Caki2 (cell line): ENCODE results near the gene SEC24D. TPM values are rescaled to one million over a fixed set of nuclear protein-coding genes. Genes with fewer than 3 reads are reported as not detected.
"Not testable (repeated sequence)": the region's sequence is repeated elsewhere in the genome, so short reads cannot be mapped to it uniquely, and the experiment has no call there.

ENCODE experiments used
- DNase-seq: peaks from one replicate; pipeline ENCODE4 v3.0.0-alpha.2; 2015; ENCODE audit warnings: low read depth
- in situ Hi-C: cut with HindIII; loops from 2 replicates; pipeline ENCODE4 v1.10.0; 2016; ENCODE audit warnings: low sequenced_read_pairs, low pct_unique_long_range_greater_than_20kb, mixed read lengths
- total RNA-seq: library from RNA; depleted of rRNA; stranded (reverse); fragments of >200 nt; shearing (Covaris generic); gene quantifications from 2 replicates; pipeline ENCODE4 v1.2.3, GENCODE V29; 2014; ENCODE audit warnings: low replicate concordance

SEC24D gene
- total RNA-seq, 1 experiment from 2014 or later, result 42.6 TPM

GRCh38 chr4:118817178-118817930 is 18.6 kb downstream of the SEC24D start:
- in situ Hi-C loops, result no loop called here

GRCh38 chr4:118816538-118817177 is 19.3 kb downstream of the SEC24D start:
- DNase-seq, result no peak
- in situ Hi-C loops, result no loop called here

More at GRCh38 chr4:118817178-118817930, 18.6 kb downstream of the SEC24D start:
- DNase-seq, result no peak

GRCh38 chr4:118814891-118815290 is 21.0 kb downstream of the SEC24D start:
- DNase-seq, result no peak
- in situ Hi-C loops, result no loop called here

GRCh38 chr4:118814058-118814457 is 21.9 kb downstream of the SEC24D start:
- in situ Hi-C loops, result no loop called here
- DNase-seq, result no peak

GRCh38 chr4:118813561-118813960 is 22.4 kb downstream of the SEC24D start:
- DNase-seq, result no peak
- in situ Hi-C loops, result no loop called here

- no peak for DNase-seq
- in situ Hi-C loops, result no loop called here
Measured at GRCh38 chr4:118811832-118812231, 24.1 kb downstream of the SEC24D start.

GRCh38 chr4:118810991-118811764 is 24.7 kb downstream of the SEC24D start:
- DNase-seq, result no peak
- in situ Hi-C loops, result no loop called here

GRCh38 chr4:118807659-118808058 is 28.3 kb downstream of the SEC24D start:
- in situ Hi-C loops, result no loop called here
- no peak for DNase-seq

GRCh38 chr4:118803253-118803652 is 32.7 kb downstream of the SEC24D start:
- in situ Hi-C loops, result no loop called here

GRCh38 chr4:118801895-118802575 is 33.9 kb downstream of the SEC24D start:
- no peak for DNase-seq
- in situ Hi-C loops, result no loop called here

More at GRCh38 chr4:118803253-118803652, 32.7 kb downstream of the SEC24D start:
- DNase-seq, result no peak

- in situ Hi-C loops, result no loop called here
- no peak for DNase-seq
Measured at GRCh38 chr4:118799231-118799942, 36.5 kb downstream of the SEC24D start.

- DNase-seq, result no peak
Measured at GRCh38 chr4:118798658-118799057, 37.3 kb downstream of the SEC24D start.

GRCh38 chr4:118797558-118798142 is 38.3 kb downstream of the SEC24D start:
- in situ Hi-C loops, result no loop called here
- DNase-seq, result no peak

More at GRCh38 chr4:118798658-118799057, 37.3 kb downstream of the SEC24D start:
- in situ Hi-C loops, result no loop called here

GRCh38 chr4:118791690-118792446 is 44.1 kb downstream of the SEC24D start:
- in situ Hi-C loops, DNase-seq: not testable (repeated sequence)

GRCh38 chr4:118790544-118790943 is 45.4 kb downstream of the SEC24D start:
- DNase-seq, result no peak
- in situ Hi-C loops, result no loop called here

- in situ Hi-C loops, result no loop called here
- no peak for DNase-seq
Measured at GRCh38 chr4:118788911-118789310, 47.0 kb downstream of the SEC24D start.

- in situ Hi-C loops, result no loop called here
- no peak for DNase-seq
Measured at GRCh38 chr4:118787844-118788380, 48.0 kb downstream of the SEC24D start.
